Thyroid gland (tissue), 4 donors: Measurements from ENCODE around the gene C4orf50. TPM values are rescaled to one million over a fixed set of nuclear protein-coding genes. Genes with fewer than 3 reads are reported as not detected.

Experiments used
- DNase-seq, 2 donors: peaks; one replicate each; pipeline ENCODE4 v3.0.0-alpha.2; 2019
- H3K27ac ChIP-seq, 3 donors: fragments of 200-600 bp; sonication (generic); 1 replicate in 2 of 3; 2 replicates in 1 of 3; pipeline ENCODE4 v1.5.1; 2016 to 2019; ENCODE audit warnings: mild to moderate bottlenecking in 1 of 3, moderate library complexity in 1 of 3
- H3K27me3 ChIP-seq: fragments of 200-600 bp; sonication (generic); one replicate; pipeline ENCODE4 v1.5.1; 2019
- H3K36me3 ChIP-seq, 2 donors: fragments of 200-600 bp; sonication (generic); one replicate each; pipeline ENCODE4 v1.5.1; 2016 to 2019
- H3K4me1 ChIP-seq, 2 donors: fragments of 200-600 bp; sonication (generic); one replicate each; pipeline ENCODE4 v1.5.1; 2017 to 2019
- H3K4me3 ChIP-seq, 3 donors: fragments of 200-600 bp; sonication (generic); replicated peaks in 1 of 3; 1 replicate in 2 of 3; 2 replicates in 1 of 3; pipeline ENCODE4 v1.5.1; 2016; ENCODE audit warnings: mild to moderate bottlenecking in 1 of 3
- H3K9me3 ChIP-seq: fragments of 200-600 bp; sonication (generic); one replicate; pipeline ENCODE4 v1.5.1; 2017
- POLR2A ChIP-seq, 2 donors: fragments of 450-650 bp; IDR thresholded peaks; one replicate each; pipeline ENCODE4 v1.6.1; 2017; ENCODE audit warnings: antibody characterized with exemption in 2 of 2, mild to moderate bottlenecking in 2 of 2, moderate library complexity in 1 of 2
- WGBS, 2 donors: methylation state at CpG; one replicate each; pipeline ENCODE4 v1.1.5; 2017; 5-methylcytosine and 5-hydroxymethylcytosine counted together
- intact Hi-C: fragments of 100-400 bp; cut with DNase I; formaldehyde crosslinking; loops from one replicate; pipeline ENCODE4 v1.15.1; 2023
- total RNA-seq, 4 donors: library from RNA; depleted of rRNA; stranded (reverse); fragments of >200 nt; gene quantifications; one replicate each; pipeline ENCODE4 v1.2.3, GENCODE V29; 2016
- TF ChIP-seq, protein P1 (sequence below), 6 experiments: fragments of 200-600 bp in 3 of 6; fragments of 450-650 bp in 3 of 6; sonication (generic) in 3 of 6; IDR thresholded peaks; one replicate each; pipeline ENCODE4 v1.5.1; 2016 to 2019; ENCODE audit warnings: antibody characterized with exemption in 6 of 6, mild to moderate bottlenecking in 2 of 6, inconsistent platforms in 1 of 6, moderate library complexity in 1 of 6

Gene C4orf50
- total RNA-seq, 4 donors from 2014 or later: 0.11 to 0.15 (median 0.13) TPM; not detected in 1

DNA sequence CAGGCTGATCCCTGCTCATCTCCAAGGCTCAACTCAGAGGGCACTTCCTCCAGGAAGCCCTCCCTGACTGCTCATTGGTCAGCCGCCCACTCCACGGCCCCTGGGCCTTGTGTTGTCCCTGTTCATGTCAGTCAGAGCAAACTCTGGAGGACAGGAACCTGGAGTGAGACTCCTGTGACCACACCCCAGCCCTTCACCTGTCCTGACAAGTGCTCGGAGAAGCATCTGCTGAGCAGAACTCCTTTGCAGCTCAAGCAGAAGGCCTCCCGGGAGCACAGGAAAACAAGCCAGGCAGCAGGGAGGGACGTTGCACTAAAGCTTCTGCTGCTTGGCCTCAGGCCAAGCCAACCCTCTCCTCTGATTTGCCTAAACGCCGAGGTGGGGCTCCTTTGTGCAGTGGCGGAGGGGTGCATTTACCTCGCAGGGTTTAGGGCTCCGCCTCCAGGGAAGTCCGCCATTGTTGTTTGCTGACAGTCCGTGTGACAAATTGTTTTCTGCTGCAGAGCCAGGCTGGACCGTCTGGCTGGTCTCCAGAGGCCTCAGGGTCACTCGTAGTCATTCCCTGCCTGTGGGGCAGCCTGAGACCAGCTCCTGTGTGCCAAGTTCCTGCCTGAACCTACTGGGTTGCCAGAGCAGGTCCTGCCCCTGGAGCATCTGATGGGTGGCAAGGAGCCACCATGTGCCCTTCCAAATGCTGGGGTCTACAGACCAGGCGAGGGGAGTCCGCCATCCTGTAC, 61.8 kb downstream of the C4orf50 start:
- no peaks in the 10 kb centered on the region for H3K9me3 ChIP-seq
- H3K4me3 ChIP-seq: no peak overlapping the region
- peak; percentile 21 to 34 for DNase-seq
- TF ChIP-seq, protein P1, sequence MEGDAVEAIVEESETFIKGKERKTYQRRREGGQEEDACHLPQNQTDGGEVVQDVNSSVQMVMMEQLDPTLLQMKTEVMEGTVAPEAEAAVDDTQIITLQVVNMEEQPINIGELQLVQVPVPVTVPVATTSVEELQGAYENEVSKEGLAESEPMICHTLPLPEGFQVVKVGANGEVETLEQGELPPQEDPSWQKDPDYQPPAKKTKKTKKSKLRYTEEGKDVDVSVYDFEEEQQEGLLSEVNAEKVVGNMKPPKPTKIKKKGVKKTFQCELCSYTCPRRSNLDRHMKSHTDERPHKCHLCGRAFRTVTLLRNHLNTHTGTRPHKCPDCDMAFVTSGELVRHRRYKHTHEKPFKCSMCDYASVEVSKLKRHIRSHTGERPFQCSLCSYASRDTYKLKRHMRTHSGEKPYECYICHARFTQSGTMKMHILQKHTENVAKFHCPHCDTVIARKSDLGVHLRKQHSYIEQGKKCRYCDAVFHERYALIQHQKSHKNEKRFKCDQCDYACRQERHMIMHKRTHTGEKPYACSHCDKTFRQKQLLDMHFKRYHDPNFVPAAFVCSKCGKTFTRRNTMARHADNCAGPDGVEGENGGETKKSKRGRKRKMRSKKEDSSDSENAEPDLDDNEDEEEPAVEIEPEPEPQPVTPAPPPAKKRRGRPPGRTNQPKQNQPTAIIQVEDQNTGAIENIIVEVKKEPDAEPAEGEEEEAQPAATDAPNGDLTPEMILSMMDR (IDR thresholded peaks at IDR 0.05): no peak
- no peak for TF ChIP-seq POLR2A (IDR thresholded peaks at IDR 0.05)
- no peaks in the 10 kb centered on the region for H3K27me3 ChIP-seq
- peaks cover 3 to 12% of the 10 kb centered on the region in 2 donors for H3K4me1 ChIP-seq
- intact Hi-C loops: no loop called here
- H3K27ac ChIP-seq: no peak overlapping the region
- no peaks in the 10 kb centered on the region for H3K36me3 ChIP-seq
- WGBS, 2 donors: 24 to 43% methylated on average over 8 to 12 of the region's 16 CpGs

DNA sequence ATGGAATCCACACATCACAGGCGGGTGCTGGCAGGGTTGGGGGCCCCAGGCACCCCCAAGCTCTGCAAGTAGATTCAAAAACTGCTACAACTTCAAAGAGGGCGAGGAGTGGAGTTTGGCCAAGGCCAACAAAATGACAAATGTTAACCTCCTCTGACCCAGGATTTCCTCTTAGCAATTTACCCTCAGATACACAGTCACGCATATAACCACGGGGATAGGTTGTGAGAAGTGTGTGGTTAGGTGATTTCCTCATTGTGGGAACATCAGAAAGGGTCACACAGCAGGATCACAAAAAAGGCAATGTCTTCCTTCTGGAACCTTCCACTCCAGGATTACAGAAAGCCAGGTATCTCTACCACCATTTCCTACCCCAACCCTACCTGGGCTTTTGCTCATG, 62.4 kb downstream of the C4orf50 start:
- Histone ChIP-seq H3K36me3 (no peaks in the 10 kb centered on the region), H3K27me3 (no peaks in the 10 kb centered on the region), H3K4me1 (peaks cover 3 to 12% of the 10 kb centered on the region in 2 donors), H3K4me3 (no peak overlapping the region), H3K27ac (no peak overlapping the region), H3K9me3 (no peaks in the 10 kb centered on the region)
- DNase-seq: no peak
- 55 to 70% methylated on average over 4 of the region's 4 CpGs for WGBS, 2 donors
- intact Hi-C loops: no loop called here
- TF ChIP-seq, protein P1 (IDR thresholded peaks at IDR 0.05): no peak
- no peak for TF ChIP-seq POLR2A (IDR thresholded peaks at IDR 0.05)

DNA sequence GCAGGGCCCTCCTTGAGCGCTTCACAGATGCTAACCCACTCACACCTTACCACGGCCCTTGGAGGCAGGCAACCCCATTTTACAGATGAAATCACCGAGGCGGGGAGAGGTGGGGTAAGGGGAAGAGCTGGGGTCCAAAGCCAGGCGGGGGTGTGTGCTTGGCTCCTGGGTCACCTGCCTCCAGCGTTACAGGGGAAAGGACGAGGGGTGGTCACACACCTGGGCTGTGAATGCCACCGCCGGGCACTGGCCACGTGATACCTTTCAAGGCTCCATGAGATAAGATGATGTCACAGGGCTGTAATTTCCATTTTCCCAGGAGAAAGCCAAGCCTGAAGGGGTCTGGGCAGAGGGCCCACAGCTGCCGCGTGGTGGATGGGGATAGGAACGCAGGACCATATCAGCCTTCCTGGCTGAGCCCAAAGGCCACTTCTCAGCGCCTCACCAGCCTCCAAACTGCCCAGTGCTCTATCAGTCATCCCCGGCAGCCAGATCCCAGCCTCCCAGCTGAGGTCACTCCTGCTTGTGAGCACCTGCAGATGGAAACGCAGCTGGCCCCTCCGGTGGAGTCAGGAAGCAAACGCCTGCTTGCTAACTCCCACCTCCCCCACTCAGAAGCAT, 62.9 kb downstream of the C4orf50 start:
- Histone ChIP-seq H3K36me3 (no peaks in the 10 kb centered on the region), H3K27me3 (no peaks in the 10 kb centered on the region), H3K9me3 (no peaks in the 10 kb centered on the region), H3K4me1 (peaks cover 3 to 12% of the 10 kb centered on the region in 2 donors), H3K4me3 (no peak overlapping the region), H3K27ac (no peak overlapping the region)
- peak in 1 of 2 donors; percentile 50 for DNase-seq
- TF ChIP-seq POLR2A (IDR thresholded peaks at IDR 0.05): no peak
- TF ChIP-seq, protein P1 (IDR thresholded peaks at IDR 0.05): no peak
- intact Hi-C loops: no loop called here
- 53 to 61% methylated on average over 15 to 16 of the region's 18 CpGs for WGBS, 2 donors

DNA sequence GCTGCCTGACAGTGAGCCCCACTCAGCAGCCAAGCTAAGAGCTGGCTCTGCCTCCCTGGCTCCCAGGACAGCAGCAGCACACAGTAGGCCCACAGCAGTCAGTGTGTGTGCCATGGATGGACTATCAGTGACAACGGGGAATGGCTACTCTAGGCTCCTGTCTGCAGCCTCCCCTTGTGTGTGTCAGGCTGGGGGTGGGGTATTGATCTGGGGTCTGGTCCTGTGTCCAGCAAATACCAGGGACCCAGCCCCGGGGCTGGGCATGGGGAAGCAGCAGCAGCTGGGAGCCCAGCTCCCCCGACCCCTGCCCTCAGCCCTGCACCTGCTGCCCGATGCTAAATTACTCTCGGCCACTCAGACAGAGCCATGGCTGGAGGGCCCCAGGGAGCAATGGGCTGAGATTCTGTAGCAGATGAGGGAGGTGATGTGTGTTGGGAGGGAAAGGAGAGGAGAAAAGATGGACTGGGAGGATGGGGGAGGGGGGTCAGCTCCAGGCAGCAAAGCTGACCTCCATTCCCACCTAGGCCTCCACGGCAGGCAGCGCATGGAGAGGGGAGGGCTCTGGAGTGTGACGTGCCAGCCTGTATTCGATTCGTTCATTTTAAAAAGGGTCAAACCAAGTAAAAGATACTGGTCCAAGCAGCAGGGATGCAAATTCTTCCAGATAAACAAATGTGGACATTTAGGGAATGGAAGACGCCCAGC, 64.0 kb downstream of the C4orf50 start:
- Histone ChIP-seq H3K4me3 (no peak overlapping the region), H3K27ac (no peak overlapping the region), H3K27me3 (no peaks in the 10 kb centered on the region), H3K9me3 (no peaks in the 10 kb centered on the region), H3K36me3 (no peaks in the 10 kb centered on the region), H3K4me1 (peaks cover 3 to 12% of the 10 kb centered on the region in 2 donors)
- no peak for DNase-seq
- WGBS, 2 donors: 85 to 90% methylated on average over 9 to 11 of the region's 11 CpGs
- no peak for TF ChIP-seq POLR2A (IDR thresholded peaks at IDR 0.05)
- TF ChIP-seq, protein P1 (IDR thresholded peaks at IDR 0.05): no peak
- intact Hi-C loops: no loop called here
